Measurements from ENCODE around the gene LARP6.

LARP6 gene

GRCh38 chr15:70794596-70795310, 59.2 kb downstream of the LARP6 start:
- in situ Hi-C loops (cut with MboI; ENCODE audit: low pct_unique_long_range_greater_than_20kb, low sequenced_read_pairs, unreplicated experiment): no loop called here
- DNase-seq (ENCODE audit: low spot score): no peak
- TF ChIP-seq, protein P1, sequence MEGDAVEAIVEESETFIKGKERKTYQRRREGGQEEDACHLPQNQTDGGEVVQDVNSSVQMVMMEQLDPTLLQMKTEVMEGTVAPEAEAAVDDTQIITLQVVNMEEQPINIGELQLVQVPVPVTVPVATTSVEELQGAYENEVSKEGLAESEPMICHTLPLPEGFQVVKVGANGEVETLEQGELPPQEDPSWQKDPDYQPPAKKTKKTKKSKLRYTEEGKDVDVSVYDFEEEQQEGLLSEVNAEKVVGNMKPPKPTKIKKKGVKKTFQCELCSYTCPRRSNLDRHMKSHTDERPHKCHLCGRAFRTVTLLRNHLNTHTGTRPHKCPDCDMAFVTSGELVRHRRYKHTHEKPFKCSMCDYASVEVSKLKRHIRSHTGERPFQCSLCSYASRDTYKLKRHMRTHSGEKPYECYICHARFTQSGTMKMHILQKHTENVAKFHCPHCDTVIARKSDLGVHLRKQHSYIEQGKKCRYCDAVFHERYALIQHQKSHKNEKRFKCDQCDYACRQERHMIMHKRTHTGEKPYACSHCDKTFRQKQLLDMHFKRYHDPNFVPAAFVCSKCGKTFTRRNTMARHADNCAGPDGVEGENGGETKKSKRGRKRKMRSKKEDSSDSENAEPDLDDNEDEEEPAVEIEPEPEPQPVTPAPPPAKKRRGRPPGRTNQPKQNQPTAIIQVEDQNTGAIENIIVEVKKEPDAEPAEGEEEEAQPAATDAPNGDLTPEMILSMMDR (IDR thresholded peaks at IDR 0.05; ENCODE audit: extremely low read depth, insufficient read depth, missing control alignments): no peak

- TF ChIP-seq, protein P1 (IDR thresholded peaks at IDR 0.05; ENCODE audit: extremely low read depth, insufficient read depth, missing control alignments): no peak
- DNase-seq (ENCODE audit: low spot score): no peak
- in situ Hi-C loops (cut with MboI; ENCODE audit: low pct_unique_long_range_greater_than_20kb, low sequenced_read_pairs, unreplicated experiment): no loop called here
These were observed 60.3 kb downstream of the LARP6 start for GRCh38 chr15:70793694-70794093.

- TF ChIP-seq, protein P1 (IDR thresholded peaks at IDR 0.05; ENCODE audit: extremely low read depth, insufficient read depth, missing control alignments): no peak
- DNase-seq (ENCODE audit: low spot score): no peak
- in situ Hi-C loops (cut with MboI; ENCODE audit: low pct_unique_long_range_greater_than_20kb, low sequenced_read_pairs, unreplicated experiment): no loop called here
These were observed 61.8 kb downstream of the LARP6 start for GRCh38 chr15:70792171-70792573.

GRCh38 chr15:70791259-70791658, 62.7 kb downstream of the LARP6 start:
- TF ChIP-seq, protein P1 (IDR thresholded peaks at IDR 0.05; ENCODE audit: extremely low read depth, insufficient read depth, missing control alignments): no peak
- in situ Hi-C loops (cut with MboI; ENCODE audit: low pct_unique_long_range_greater_than_20kb, low sequenced_read_pairs, unreplicated experiment): no loop called here
- DNase-seq (ENCODE audit: low spot score): no peak

DNA sequence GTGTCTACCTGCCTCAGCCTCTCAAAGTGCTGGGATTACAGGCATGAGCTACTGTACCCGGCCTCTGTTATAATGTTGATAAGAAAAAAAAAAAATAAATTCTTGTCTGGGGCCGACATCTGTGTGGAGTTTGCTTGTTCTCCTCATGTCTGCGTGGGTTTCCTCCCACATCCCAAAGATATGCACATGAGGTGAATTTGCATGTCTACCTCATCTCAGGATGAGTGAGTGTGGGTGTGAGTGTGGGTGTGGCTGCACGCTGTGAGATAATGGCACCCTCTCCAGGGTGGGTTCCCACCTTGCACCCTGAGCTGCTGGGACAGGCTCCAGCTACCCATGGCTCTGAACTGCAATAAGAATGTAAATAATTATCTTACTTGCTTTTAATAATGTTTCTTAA, 64.7 kb downstream of the LARP6 start:
- TF ChIP-seq, protein P1 (IDR thresholded peaks at IDR 0.05; ENCODE audit: extremely low read depth, insufficient read depth, missing control alignments): no peak
- in situ Hi-C loops (cut with MboI; ENCODE audit: low pct_unique_long_range_greater_than_20kb, low sequenced_read_pairs, unreplicated experiment): no loop called here
- DNase-seq (ENCODE audit: low spot score): no peak

DNA sequence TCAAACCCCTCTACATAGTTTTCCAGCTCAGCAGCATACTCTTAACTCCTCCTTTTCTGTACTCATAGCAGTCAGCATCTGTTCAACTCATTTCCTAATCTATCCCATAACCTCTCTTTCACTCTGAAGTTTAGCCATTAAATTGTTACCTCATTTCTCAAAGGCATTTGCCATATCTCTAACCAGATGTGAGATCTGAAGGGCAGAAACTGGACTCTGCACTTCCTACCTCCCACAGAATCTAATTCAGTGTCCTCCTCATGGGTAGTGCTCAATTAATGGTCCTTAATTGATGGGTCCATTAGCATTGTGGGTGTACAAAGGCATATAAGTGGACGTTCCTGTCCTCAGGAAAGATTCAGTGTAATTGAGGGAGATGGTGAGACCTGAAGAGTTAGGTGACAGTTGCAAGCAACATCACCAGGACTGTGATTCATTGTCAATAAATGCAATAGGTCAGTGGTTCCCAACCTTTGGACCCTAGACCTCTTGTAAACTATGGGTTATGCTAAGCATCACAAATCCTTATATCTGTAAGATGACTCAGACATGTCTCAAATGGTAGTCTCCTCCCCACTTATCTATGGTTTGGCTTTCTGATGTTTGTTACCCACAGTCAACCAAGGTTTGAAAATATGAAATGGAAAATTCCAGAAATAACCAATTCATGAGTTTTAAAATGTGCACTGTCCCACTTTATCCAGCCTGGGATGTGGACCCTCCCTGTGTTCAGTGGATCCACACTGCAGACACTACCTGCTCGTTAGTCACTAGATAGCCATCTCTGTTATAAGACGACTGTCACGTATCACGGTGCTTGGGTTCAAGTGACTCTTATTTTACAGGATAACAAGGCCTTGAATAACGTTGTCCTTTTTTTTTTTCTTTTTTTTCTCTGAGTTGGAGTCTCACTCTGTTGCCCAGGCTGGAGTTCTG, 65.6 kb downstream of the LARP6 start:
- in situ Hi-C loops (cut with MboI; ENCODE audit: low pct_unique_long_range_greater_than_20kb, low sequenced_read_pairs, unreplicated experiment): no loop called here
- TF ChIP-seq, protein P1 (IDR thresholded peaks at IDR 0.05; ENCODE audit: extremely low read depth, insufficient read depth, missing control alignments): no peak
- no peak for DNase-seq (ENCODE audit: low spot score)
